OCI-LY3 (cell line): ENCODE measurements around the gene CLCN3.
"Not testable (repeated sequence)": the region's sequence is repeated elsewhere in the genome, so short reads cannot be mapped to it uniquely, and the experiment has no call there.

Experiments
- H2AFZ ChIP-seq: fragments of 200-600, 300-600 bp; shearing (Covaris generic); 2 replicates; pipeline ENCODE4 v1.6.0; 2014; ENCODE audit warnings: antibody characterized with exemption, low read depth, low read length
- H3K27ac ChIP-seq: fragments of 200-600, 300-600 bp; sonication (generic); 2 replicates; pipeline ENCODE4 v1.5.1; 2014; ENCODE audit warnings: mild to moderate bottlenecking, low read length, moderate library complexity, mixed read lengths
- H3K27me3 ChIP-seq: fragments of 200-600, 300-600 bp; sonication (generic); 2 replicates; pipeline ENCODE4 v1.6.1; 2014; ENCODE audit warnings: low read depth, low read length, mixed read lengths
- H3K36me3 ChIP-seq: fragments of 200-600, 300-600 bp; sonication (generic); replicated peaks from 2 replicates; pipeline ENCODE3; 2014; ENCODE audit warnings: low read depth, low read length, mixed read lengths
- H3K4me1 ChIP-seq: fragments of 300-600, 200-600 bp; sonication (generic); 2 replicates; pipeline ENCODE4 v1.6.1; 2014; ENCODE audit warnings: low read length, mixed read lengths
- H3K4me2 ChIP-seq: fragments of 200-600, 300-600 bp; sonication (generic); 2 replicates; pipeline ENCODE4 v1.6.1; 2014; ENCODE audit warnings: low read length, mixed read lengths
- H3K4me3 ChIP-seq: fragments of 300-600, 200-600 bp; sonication (generic); 2 replicates; pipeline ENCODE4 v1.5.1; 2014; ENCODE audit warnings: antibody characterized with exemption, mild to moderate bottlenecking, low read length, moderate library complexity
- H3K79me2 ChIP-seq: fragments of 300-600, 200-600 bp; shearing (Covaris generic); 2 replicates; pipeline ENCODE4 v1.6.1; 2014; ENCODE audit warnings: mild to moderate bottlenecking, low read length, mixed read lengths
- H3K9ac ChIP-seq: fragments of 300-600, 200-600 bp; shearing (Covaris generic); 2 replicates; pipeline ENCODE4 v1.6.0; 2014; ENCODE audit warnings: mild to moderate bottlenecking, low read length, moderate library complexity
- H3K9me3 ChIP-seq: fragments of 200-600, 300-600 bp; shearing (Covaris generic); 2 replicates; pipeline ENCODE4 v1.6.1; 2014; ENCODE audit warnings: low read length, mixed read lengths; ENCODE audit not compliant: insufficient read depth
- H4K20me1 ChIP-seq: fragments of 200-600, 300-600 bp; sonication (generic); 2 replicates; pipeline ENCODE4 v1.6.1; 2016; ENCODE audit warnings: low read length, mixed read lengths; ENCODE audit not compliant: insufficient read depth
- EZH2phosphoT487 ChIP-seq: fragments of 200-600 bp; shearing (Covaris generic); IDR thresholded peaks from 2 replicates; pipeline ENCODE4 v1.6.1; 2018; ENCODE audit warnings: antibody characterized with exemption, mixed run types, low read depth
- TF ChIP-seq, protein P1 (sequence below): fragments of 200-600, 300-600 bp; sonication (generic); IDR thresholded peaks from 2 replicates; pipeline ENCODE4 v1.5.1; 2014; ENCODE audit warnings: antibody characterized with exemption, low read length, low read depth

The CLCN3 gene

DNA sequence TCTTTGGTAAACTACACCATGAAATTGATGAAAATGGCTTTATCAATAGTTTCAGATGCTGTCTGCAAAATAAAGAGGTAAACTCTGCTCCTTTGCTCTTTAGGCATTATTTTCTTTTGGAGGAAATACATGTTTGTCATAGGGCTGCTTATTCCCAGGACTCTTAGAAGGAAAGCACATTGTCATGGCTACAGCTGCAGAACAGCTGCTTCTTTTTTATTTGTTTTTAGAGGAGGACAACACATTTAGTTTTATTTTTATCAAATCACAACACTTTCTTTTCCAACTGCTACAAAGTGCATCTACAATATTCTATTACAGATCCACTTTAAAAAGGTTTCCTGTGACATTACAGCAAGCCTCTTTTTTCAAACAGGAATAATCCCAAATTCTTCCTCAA, 150.0 kb downstream of the CLCN3 start:
- H4K20me1 ChIP-seq: no peaks in the 10 kb centered on the region
- no peaks in the 10 kb centered on the region for H3K79me2 ChIP-seq
- H3K27ac ChIP-seq: no peak overlapping the region
- H3K4me1 ChIP-seq: no peaks in the 10 kb centered on the region
- no peak overlapping the region for H2AFZ ChIP-seq
- H3K9ac ChIP-seq: no peak overlapping the region
- H3K36me3 ChIP-seq: no peaks in the 10 kb centered on the region
- H3K4me2 ChIP-seq: no peak overlapping the region
- no peaks in the 10 kb centered on the region for H3K27me3 ChIP-seq
- no peak overlapping the region for H3K4me3 ChIP-seq
- TF ChIP-seq, protein P1, sequence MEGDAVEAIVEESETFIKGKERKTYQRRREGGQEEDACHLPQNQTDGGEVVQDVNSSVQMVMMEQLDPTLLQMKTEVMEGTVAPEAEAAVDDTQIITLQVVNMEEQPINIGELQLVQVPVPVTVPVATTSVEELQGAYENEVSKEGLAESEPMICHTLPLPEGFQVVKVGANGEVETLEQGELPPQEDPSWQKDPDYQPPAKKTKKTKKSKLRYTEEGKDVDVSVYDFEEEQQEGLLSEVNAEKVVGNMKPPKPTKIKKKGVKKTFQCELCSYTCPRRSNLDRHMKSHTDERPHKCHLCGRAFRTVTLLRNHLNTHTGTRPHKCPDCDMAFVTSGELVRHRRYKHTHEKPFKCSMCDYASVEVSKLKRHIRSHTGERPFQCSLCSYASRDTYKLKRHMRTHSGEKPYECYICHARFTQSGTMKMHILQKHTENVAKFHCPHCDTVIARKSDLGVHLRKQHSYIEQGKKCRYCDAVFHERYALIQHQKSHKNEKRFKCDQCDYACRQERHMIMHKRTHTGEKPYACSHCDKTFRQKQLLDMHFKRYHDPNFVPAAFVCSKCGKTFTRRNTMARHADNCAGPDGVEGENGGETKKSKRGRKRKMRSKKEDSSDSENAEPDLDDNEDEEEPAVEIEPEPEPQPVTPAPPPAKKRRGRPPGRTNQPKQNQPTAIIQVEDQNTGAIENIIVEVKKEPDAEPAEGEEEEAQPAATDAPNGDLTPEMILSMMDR: no peak
- TF ChIP-seq EZH2phosphoT487: no peak
- no peaks in the 10 kb centered on the region for H3K9me3 ChIP-seq

DNA sequence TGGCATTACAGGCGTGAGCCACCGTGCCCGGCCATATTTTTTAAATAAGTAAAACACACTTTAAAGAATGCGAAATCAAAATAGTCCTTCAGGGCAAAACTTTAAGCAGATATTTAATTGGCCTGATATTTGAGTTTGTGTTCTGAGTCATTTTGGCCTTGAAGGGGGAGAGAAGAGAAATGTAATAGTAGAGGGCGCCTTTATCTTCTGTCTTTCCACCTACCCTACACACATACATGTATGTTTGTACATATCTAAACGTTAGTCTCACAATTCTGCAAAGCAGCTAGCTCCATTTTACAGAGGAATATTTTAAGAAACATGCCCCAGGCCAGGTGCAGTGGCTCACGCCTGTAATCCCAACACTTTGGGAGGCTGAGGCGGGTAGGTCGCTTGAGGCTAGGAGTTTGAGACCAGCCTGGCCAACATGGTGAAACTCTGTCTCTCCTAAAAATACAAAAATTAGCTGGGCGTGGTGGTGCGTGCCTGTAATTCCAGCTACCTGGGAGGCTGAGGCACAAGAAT, 151.2 kb downstream of the CLCN3 start:
- not testable (repeated sequence) for H3K36me3 ChIP-seq, H3K79me2 ChIP-seq, H3K9me3 ChIP-seq, H3K4me2 ChIP-seq, H3K9ac ChIP-seq, H3K4me3 ChIP-seq, H4K20me1 ChIP-seq, H3K4me1 ChIP-seq, H2AFZ ChIP-seq, H3K27ac ChIP-seq, H3K27me3 ChIP-seq
